ENCODE results near the gene ANTXR1. TPM values are rescaled to one million over a fixed set of nuclear protein-coding genes. Genes with fewer than 3 reads are reported as not detected.

The ANTXR1 gene
- polyA plus RNA-seq, 1 donor (not counting 4 experiments of a cell fraction or from before 2014, with no cell fraction given) = 20.4 TPM

- peak overlapping the region; percentile 74 for H3K27ac ChIP-seq (ENCODE audit: control insufficient read depth, insufficient read depth, low read length)
- no peaks in the 10 kb centered on the region for H3K9me3 ChIP-seq (ENCODE audit: control insufficient read depth, low read depth, low read length)
- H3K9me1 ChIP-seq (ENCODE audit: control insufficient read depth, extremely low read depth, insufficient read depth, low read length) = no peaks in the 10 kb centered on the region
- peaks cover 18% of the 10 kb centered on the region for H3K4me1 ChIP-seq (ENCODE audit: control insufficient read depth, extremely low read depth, insufficient read depth, low read length)
- dilution Hi-C loops (cut with MboI; ENCODE audit: extremely low pct_ligation_motif_present, low sequenced_read_pairs) = no loop called here
- H3K4me3 ChIP-seq (ENCODE audit: control insufficient read depth in 2 of 3, extremely low read depth in 1 of 3, insufficient read depth in 2 of 3, low read depth in 1 of 3, low read length in 3 of 3) = no peak overlapping the region
- no peak overlapping the region for H2AFZ ChIP-seq (ENCODE audit: control insufficient read depth, low read length)
- H3K4me2 ChIP-seq (ENCODE audit: control insufficient read depth, extremely low read depth, insufficient read depth, low read depth, low read length) = no peak overlapping the region
- peaks cover 3% of the 10 kb centered on the region in 2 experiments for H3K36me3 ChIP-seq (ENCODE audit: control insufficient read depth in 2 of 2, extremely low read depth in 1 of 2, insufficient read depth in 2 of 2, low read length in 2 of 2)
- H3K9ac ChIP-seq (ENCODE audit: control insufficient read depth, extremely low read depth, insufficient read depth, low read length) = no peak overlapping the region
- TF ChIP-seq EZH2 (IDR thresholded peaks at IDR 0.05; ENCODE audit: low read length) = no peak
- no peak for TF ChIP-seq CTCF (optimal IDR thresholded peaks at IDR 0.05 in 1 of 3, IDR thresholded peaks at IDR 0.05 in 1 of 3, conservative IDR thresholded peaks at IDR 0.05 in 1 of 3; ENCODE audit: extremely low read depth in 1 of 3, insufficient read depth in 2 of 3, low read length in 3 of 3)
- no peaks in the 10 kb centered on the region for H3K79me2 ChIP-seq (ENCODE audit: control insufficient read depth, insufficient read depth, low read length)
- H3K27me3 ChIP-seq (ENCODE audit: control insufficient read depth, extremely low read depth, insufficient read depth, low read length) = no peaks in the 10 kb centered on the region
- no peak for DNase-seq (ENCODE audit: low read depth, low spot score)
- no peak for FAIRE-seq
- H4K20me1 ChIP-seq (ENCODE audit: control insufficient read depth, extremely low read depth, insufficient read depth, low read length) = no peaks in the 10 kb centered on the region
These were observed 68.8 kb downstream of the ANTXR1 start for GRCh38 chr2:69081757-69082156.

- Histone ChIP-seq H3K4me1 (ENCODE audit: control insufficient read depth, extremely low read depth, insufficient read depth, low read length) (peaks cover 18% of the 10 kb centered on the region), H3K9ac (ENCODE audit: control insufficient read depth, extremely low read depth, insufficient read depth, low read length) (peak overlapping the region; percentile 33), H3K36me3 (ENCODE audit: control insufficient read depth in 2 of 2, extremely low read depth in 1 of 2, insufficient read depth in 2 of 2, low read length in 2 of 2) (peaks cover 0 to 2% of the 10 kb centered on the region in 2 experiments), H4K20me1 (ENCODE audit: control insufficient read depth, extremely low read depth, insufficient read depth, low read length) (no peaks in the 10 kb centered on the region), H3K79me2 (ENCODE audit: control insufficient read depth, insufficient read depth, low read length) (no peaks in the 10 kb centered on the region), H3K4me3 (ENCODE audit: control insufficient read depth in 2 of 3, extremely low read depth in 1 of 3, insufficient read depth in 2 of 3, low read depth in 1 of 3, low read length in 3 of 3) (no peak overlapping the region), H2AFZ (ENCODE audit: control insufficient read depth, low read length) (no peak overlapping the region), H3K27ac (ENCODE audit: control insufficient read depth, insufficient read depth, low read length) (peak overlapping the region; percentile 74), H3K9me3 (ENCODE audit: control insufficient read depth, low read depth, low read length) (no peaks in the 10 kb centered on the region), H3K27me3 (ENCODE audit: control insufficient read depth, extremely low read depth, insufficient read depth, low read length) (no peaks in the 10 kb centered on the region), H3K4me2 (ENCODE audit: control insufficient read depth, extremely low read depth, insufficient read depth, low read depth, low read length) (peak overlapping the region; percentile 63), H3K9me1 (ENCODE audit: control insufficient read depth, extremely low read depth, insufficient read depth, low read length) (no peaks in the 10 kb centered on the region)
- FAIRE-seq (peak; percentile 77), DNase-seq (ENCODE audit: low read depth, low spot score) (peak; percentile 67)
- no peak for TF ChIP-seq CTCF (optimal IDR thresholded peaks at IDR 0.05 in 1 of 3, IDR thresholded peaks at IDR 0.05 in 1 of 3, conservative IDR thresholded peaks at IDR 0.05 in 1 of 3; ENCODE audit: extremely low read depth in 1 of 3, insufficient read depth in 2 of 3, low read length in 3 of 3)
- dilution Hi-C loops (cut with MboI; ENCODE audit: extremely low pct_ligation_motif_present, low sequenced_read_pairs) = no loop called here
These were observed 69.5 kb downstream of the ANTXR1 start for GRCh38 chr2:69082430-69082997.

Measured in keratinocyte (primary cell).